CD4-positive, alpha-beta T cell treated with Interleukin-15 for 1 hour (primary cell): ENCODE data around the gene STX16.
"Not testable (repeated sequence)": the region's sequence is repeated elsewhere in the genome, so short reads cannot be mapped to it uniquely, and the experiment has no call there.

ENCODE experiments used
- DNase-seq: peaks from one replicate; pipeline ENCODE4 v3.0.0-alpha.2; 2020

The STX16 gene

GRCh38 chr20:58637466-58638213 lies 13.4 kb upstream of the STX16 start:
- no peak for DNase-seq

- DNase-seq = no peak
Measured at GRCh38 chr20:58638467-58639181, 12.5 kb upstream of the STX16 start.

- no peak for DNase-seq
Measured at GRCh38 chr20:58639182-58640146, 11.6 kb upstream of the STX16 start.

GRCh38 chr20:58640446-58640845 lies 10.6 kb upstream of the STX16 start:
- no peak for DNase-seq

- DNase-seq = no peak
Measured at GRCh38 chr20:58642441-58642840, 8.6 kb upstream of the STX16 start.

- not testable (repeated sequence) for DNase-seq
Measured at GRCh38 chr20:58642896-58643295, 8.2 kb upstream of the STX16 start.

- no peak for DNase-seq
Measured at GRCh38 chr20:58645412-58645968, 5.6 kb upstream of the STX16 start.

- no peak for DNase-seq
Measured at GRCh38 chr20:58646257-58646656, 4.8 kb upstream of the STX16 start.

- DNase-seq = no peak
Measured at GRCh38 chr20:58646703-58647102, 4.4 kb upstream of the STX16 start.

GRCh38 chr20:58647162-58647795 lies 3.8 kb upstream of the STX16 start:
- DNase-seq = no peak

GRCh38 chr20:58647796-58648501 lies 3.1 kb upstream of the STX16 start:
- DNase-seq = no peak

GRCh38 chr20:58648502-58648825 lies 2.6 kb upstream of the STX16 start:
- DNase-seq = not testable (repeated sequence)

GRCh38 chr20:58649288-58650180 lies 1.5 kb upstream of the STX16 start:
- no peak for DNase-seq

GRCh38 chr20:58650181-58650775 lies 805 bp upstream of the STX16 start:
- DNase-seq = no peak

- no peak for DNase-seq
Measured at GRCh38 chr20:58651559-58651945, 469 bp downstream of the STX16 start.

GRCh38 chr20:58651946-58652605 lies 993 bp downstream of the STX16 start:
- DNase-seq = peak; percentile 84

- no peak for DNase-seq
Measured at GRCh38 chr20:58652606-58653294, 1.7 kb downstream of the STX16 start.

- DNase-seq = no peak
Measured at GRCh38 chr20:58654337-58654736, 3.3 kb downstream of the STX16 start.
